Right kidney (tissue), 1 donor: ENCODE measurements around the gene LRIG1.

Source experiments
- DNase-seq: peaks from one replicate; pipeline ENCODE4 v3.0.0-alpha.2; 2016

The LRIG1 gene

DNA sequence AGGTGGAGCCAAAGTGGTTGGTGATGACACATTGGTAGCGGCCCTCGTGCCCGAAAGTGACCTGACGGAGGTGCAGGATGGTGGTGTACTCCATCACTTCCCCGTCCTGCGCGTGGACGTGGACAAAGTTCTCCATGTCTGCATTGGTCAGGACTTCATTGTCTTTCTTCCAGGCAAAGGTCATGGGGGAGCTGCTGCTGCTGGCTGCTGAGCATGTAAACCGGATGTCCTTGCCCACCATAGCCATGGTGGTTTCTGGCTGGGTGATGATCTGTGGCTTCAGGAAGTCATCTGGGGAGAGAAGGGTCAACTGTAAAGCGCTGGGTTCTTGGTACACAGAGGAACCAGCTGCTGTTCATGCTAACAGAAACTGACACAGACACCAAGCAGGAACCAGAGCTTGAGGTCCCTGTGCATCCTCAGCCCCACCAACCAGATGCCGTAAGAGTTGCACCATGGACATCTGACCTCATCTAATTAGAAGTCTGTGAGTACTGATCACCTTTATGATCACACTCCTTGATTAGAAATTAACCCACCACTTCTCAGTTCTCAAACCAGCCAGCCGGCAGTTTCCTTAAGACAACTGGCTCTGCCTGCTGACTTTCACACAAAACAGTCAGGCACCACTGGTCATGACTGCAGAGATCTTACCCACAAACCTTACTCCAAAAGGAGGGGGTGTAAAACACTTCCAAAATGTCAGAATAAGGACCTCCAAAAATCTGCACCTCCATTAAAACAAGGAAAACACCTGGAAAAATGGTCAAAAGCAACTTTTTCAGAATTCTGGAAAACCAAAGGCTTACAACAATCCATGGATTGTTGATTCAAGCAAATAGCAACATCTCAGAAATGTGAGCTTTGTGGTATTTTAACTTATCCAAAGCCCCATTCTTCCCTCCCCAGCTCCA lies 114.6 kb downstream of the LRIG1 start:
- DNase-seq, result no peak

GRCh38 chr3:66385066-66385465 lies 115.8 kb downstream of the LRIG1 start:
- no peak for DNase-seq

- DNase-seq, result no peak
Observed at GRCh38 chr3:66383998-66384745, 116.7 kb downstream of the LRIG1 start.

- DNase-seq, result no peak
Observed at GRCh38 chr3:66383023-66383422, 117.8 kb downstream of the LRIG1 start.

- no peak for DNase-seq
Observed at GRCh38 chr3:66382142-66382541, 118.7 kb downstream of the LRIG1 start.

- DNase-seq, result no peak
Observed at GRCh38 chr3:66381626-66382025, 119.2 kb downstream of the LRIG1 start.

DNA sequence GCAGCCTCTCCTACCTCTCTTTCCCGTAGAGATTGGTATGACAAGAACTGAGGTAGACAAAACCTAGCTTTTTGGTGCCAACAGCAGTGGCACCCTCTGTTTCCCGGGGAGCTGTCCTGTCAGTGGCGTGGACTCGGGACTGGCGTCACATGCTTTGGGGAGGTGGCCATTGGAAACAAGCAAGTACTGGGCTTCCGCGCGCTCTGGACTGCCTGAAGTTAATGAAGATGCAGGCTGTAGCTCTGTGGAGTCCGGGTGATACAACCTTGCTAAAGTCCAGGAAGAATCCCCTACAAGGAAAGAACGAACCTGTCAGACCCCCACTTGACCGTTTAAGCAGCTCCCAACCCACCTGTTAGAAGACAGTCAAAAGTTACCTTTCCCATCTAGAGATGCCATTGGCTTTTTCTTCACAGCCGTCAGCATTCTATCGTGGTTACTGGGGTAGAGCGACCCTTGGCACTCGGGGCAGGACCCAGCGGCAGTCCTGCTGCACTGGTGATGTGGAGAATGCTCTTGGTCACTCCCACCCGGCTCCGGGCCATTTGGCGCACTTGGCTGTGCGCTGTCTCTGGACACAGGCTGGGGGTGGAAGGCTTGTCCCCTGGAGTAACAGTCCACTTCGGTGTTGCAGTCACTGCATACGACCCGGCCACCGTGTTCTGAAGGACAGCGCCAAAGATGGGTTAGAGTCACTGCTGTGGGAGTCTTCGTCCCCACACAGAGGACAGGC lies 120.5 kb downstream of the LRIG1 start:
- no peak for DNase-seq

GRCh38 chr3:66379565-66379964 lies 121.3 kb downstream of the LRIG1 start:
- DNase-seq, result no peak

DNA sequence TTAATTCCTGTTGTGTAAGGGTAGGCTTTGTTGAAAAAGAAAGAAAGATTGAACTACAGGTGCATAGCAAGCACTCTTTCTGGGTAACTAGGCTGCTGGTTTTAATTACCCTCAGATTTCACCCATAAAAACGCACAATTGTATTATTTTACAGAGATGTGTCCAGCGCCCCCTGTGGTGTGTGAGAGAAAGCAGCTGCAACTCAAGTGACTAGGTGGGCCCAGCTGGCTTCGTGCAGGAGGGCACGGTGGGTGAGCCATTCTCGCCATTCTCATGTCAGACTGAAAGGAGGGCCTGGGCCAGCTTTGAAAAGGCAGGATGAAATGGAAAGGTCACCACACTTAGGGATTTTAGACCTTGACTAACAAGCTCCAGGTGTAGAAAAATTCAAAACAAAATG lies 122.6 kb downstream of the LRIG1 start:
- DNase-seq, result no peak

DNA sequence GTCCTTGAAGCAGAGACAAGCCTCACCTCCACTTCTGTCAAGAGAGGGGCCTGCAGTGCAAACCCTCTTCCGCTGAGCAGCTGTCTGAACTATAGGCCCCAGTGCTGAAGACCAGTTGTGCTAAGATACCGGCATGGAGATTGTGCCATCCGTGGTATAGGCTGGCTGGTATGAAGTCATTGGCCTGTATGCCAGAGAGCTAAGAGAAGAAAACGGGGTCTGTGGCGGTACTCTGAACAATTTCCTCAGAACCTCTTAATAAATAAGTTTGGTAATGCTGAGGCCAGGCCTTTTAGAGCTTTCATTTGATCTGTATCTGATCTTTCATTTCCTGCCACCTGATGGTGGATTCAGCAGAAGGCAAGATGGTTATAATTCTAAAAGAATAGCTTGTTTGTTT lies 123.0 kb downstream of the LRIG1 start:
- DNase-seq, result no peak

GRCh38 chr3:66376568-66376967 lies 124.3 kb downstream of the LRIG1 start:
- DNase-seq, result no peak

DNA sequence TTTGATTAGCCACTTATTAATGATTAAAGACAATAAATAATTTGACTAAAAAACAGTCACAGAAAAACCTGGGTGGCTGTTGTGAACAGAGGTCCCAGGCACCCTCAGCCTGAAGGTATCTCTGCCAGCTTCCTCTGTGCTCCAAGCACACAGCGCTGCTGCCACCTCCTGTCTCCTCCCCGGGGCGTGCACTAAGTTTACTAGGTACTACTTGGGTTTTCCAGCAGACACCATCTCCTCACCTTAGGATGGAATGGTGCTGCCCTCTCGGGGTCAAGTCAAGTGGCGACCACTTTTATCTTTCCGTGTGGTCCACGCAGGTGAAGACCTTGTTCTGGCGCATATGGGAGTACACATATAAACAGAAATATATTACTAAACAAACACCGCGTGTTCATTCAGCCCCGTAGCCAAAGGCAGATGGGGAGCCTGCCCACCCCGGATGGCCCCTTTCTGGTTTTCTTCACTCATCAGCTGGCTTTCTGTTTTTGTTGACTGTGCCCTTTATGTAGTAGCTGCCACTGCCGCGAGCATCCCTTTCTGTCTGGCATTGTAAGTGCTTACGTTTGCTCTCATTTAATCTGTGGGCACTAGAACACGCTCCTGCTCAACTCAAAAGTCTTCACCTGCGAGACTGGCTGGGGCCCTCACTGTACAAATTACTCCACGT lies 128.0 kb downstream of the LRIG1 start:
- DNase-seq, result no peak

DNA sequence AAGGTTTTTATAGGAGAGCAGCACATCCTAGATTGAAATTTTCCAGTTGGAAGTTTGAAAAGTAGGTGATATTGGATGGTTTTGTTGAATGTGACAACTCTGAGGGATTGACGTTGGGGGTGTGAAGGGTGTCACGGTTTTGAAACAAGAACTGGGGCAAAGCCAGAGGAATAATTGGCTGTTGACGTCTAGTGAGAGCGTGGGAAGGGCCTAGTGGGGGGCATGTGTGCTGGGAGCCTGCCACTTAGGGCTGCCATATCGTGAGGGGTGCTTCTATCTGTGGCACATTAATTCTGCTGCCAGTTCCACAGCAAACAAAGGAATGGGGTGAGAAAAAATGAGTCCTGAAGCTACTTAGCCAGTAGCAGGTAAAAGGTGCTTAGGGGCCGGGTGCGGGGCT lies 129.4 kb downstream of the LRIG1 start:
- DNase-seq, result no peak

DNA sequence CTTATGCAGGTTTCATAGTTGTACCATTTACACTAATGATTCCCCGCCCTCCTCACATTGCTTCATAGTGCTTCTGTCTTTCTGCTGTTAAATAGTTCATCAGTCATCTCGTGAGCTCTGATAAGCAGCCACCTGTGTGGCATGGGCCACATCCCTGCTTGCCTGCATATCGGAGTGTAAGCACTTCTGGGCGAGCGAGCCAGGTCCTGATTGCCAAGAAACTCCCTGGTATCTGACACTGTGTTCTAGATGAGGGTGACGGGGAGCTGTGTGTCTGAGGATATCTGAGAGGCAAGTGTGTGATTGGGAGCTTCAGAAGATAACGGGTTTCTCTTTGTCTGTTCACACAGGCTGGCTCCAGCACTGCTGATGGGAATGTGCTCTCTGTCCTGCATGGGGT lies 130.6 kb downstream of the LRIG1 start:
- no peak for DNase-seq

DNA sequence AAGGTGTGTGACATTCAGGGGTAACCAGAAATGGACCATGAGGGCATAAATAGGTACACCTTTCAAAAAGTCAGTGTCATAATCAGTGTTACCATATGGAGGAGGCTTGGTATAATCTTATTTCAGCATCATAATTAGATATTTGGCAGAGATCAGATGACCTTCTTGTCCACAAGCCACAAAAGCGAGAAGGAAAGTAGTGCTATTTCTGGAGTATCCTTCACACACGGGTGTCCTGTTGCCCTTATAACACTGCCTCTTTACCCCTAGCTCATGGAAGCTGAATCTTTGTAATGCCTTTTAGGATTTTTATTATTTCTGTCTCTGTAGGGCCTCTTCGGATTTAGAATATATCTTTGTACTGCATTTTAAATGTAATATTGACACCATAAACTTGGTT lies 132.8 kb downstream of the LRIG1 start:
- DNase-seq, result no peak

DNA sequence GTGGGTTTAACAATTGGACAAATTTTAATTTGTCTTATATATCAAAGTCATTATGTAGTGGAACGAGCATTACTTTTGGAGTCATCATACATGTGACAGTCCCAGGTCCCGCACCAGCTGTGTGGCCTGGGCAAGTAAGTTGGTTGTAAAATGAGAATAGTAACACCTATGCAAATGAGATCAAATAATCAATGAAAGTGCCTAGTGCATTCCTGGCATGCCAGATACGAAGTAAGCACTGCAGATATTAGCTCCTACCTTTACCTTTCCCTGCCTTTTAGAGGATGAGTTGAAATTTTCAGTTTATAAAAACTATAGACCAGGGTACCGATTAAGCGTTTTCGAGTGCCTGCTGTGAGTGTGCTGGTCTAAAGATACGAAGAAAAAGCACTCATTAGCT lies 134.1 kb downstream of the LRIG1 start:
- no peak for DNase-seq

DNA sequence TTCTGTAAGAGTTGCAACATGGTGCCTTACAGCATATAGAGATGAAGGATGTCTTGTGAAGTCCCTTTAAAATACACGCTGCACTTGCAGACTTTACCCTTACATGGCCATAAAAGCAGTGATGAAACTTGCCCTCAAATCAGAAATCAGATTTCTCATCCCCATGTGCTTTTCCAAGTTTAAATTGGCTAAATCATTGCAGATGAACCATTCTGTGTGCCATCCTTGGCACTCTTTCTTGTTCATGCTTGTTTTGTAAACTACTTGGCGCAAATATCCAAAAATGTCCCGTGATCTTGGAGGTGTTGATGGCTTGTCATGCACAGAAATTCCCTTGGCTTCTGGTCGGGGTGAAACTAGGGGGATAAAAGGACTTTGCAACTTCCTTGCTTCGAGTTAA lies 135.7 kb downstream of the LRIG1 start:
- DNase-seq, result no peak

DNA sequence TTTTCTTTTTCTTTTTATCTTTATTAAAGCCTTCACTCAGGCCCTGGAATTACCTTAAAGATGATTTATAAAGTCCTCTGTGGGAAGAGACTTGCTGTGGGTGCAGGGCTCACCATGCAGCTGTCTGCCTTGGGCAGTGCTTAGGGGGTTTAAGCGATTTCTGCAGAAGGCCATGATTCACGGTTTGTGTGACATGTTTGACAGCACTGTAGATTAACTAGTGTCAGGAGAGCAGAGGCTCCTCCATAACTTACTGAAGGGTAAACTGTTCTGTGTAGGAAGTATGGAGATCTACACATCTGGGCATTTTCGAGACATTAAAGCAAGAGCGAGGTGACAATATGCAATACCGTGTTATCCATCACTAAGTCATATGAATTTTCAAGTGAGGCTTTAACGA lies 137.7 kb downstream of the LRIG1 start:
- DNase-seq, result no peak

- no peak for DNase-seq
Observed at GRCh38 chr3:66362541-66362941, 138.3 kb downstream of the LRIG1 start.

DNA sequence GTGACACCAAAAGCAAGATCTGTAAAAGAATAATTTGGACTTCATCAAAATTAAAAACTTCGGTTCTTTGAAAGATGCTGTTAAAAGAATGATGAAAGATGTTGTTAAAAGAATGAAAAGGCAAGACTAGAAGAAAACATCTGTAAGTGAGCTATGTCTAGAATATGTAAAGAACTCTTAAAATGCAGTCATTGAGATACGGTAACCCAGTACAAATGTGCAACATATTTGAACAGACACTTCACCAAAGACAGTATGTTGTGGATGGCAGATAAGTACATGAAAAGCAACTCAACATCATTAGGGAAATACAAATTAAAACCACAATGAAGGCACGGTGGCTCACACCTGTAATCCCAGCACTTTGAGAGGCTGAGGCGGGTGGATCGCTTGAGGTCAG lies 139.5 kb downstream of the LRIG1 start:
- no peak for DNase-seq

DNA sequence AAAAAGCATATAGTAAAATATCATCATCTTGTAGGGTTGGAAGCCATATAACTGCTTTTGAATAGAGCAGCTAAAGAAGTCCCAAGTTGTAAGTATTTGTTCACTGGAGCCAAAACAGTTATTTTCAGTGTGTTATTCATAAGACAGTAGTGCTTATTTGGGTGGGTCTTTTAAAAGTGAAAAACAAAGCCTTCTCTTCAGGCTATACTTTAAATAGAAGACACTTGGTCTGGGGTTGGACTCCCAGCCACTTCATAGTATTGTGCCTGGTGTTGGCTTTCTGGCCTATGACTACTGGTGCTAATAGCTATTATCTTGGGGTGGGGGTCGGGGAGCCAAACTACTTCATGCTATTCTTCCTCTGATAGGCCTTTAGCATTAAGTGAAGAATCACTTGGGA lies 144.8 kb downstream of the LRIG1 start:
- no peak for DNase-seq

DNA sequence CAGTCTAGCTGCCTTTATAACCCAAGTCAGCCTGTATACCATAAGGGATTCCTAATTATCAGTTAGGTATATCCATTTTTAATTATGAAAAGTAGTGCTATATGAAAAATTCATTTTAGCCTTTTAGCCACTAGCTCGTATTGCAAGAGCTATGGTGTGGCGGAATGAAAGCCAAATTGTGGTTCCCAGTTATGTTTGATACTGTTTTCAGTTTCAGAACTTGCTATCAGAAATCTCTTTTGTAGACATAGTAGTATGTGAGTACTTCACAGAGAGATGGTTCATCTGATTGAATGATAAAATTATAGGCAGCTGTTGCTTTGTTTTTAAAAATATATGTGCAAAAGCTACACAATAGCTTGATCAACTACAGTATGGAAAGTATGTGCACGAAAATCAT lies 145.4 kb downstream of the LRIG1 start:
- DNase-seq, result no peak

- DNase-seq, result no peak
Observed at GRCh38 chr3:66354001-66354400, 146.8 kb downstream of the LRIG1 start.
